ENCODE data around the gene HPCA.

HPCA gene

DNA sequence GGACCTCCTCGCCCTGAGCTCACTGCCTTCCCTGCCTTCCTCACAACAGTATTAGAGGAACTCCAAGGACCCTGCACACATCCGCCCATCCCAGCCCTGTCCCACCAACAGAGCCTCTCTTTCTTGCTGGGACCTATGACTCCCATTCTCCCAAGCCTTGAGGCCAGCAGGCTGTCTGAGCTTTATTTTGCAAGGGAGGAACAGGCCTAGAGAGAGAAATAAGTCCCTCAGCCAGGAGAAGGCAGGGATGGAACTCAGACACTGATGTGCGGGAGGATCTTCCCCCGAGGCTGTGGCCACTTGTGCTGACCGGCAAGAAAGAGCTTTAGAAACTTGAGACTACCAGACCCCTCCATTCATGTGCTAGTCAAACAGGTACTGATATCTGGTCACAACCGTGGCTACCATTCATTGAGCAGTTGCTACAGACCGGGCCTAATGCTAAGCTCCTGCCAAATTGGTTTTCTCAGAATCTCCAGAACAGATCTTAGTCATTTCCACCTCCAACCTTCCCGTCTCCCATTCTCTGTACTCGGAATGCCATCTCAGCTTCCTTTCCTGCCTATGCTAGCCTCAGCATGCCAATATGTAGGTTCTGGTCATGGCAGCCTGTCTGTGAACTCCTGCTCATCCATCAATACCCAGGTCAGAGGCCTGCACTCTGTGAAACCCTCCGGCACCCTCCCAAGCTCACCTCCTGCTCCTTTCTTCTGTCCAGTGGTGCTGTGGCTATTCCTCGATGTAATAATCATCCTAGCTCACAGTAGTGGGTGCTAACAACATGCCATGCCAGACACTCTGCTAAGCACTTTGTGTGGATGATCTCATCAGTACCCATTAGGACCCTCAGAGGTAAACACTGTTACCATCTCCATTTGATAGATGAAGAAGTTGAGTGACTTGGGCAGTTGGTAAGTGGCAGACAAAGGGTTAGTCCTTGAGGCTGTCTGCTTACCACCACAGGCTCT is 11.1 kb downstream of the HPCA start:
- no peak overlapping the region for H3K4me3 ChIP-seq (ENCODE audit: control insufficient read depth, low read depth, low read length)
- no peak for DNase-seq (ENCODE audit: low read depth)
- no peak for TF ChIP-seq CTCF (conservative IDR thresholded peaks at IDR 0.05; ENCODE audit: control insufficient read depth, insufficient read depth, low read depth, low read length)

DNA sequence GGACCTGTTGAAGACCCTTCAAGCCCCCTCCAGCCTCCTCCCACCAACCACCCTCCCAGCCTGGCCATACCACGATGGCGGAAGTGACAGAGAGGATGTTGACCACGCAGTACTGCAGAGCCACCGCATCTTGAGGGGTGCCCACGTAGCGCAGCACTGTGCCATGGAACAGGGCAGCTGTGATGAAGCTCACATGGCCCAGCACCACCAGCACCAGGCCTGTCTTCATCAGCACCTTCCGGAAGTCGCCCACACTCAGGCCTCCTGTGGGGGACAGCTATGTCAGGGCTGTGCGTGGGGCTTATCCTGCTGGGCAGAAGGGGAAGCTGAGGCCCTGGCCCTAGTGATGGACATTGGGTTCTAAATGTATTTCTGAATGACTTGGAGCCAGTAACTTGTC is 11.8 kb downstream of the HPCA start:
- no peak overlapping the region for H3K4me3 ChIP-seq (ENCODE audit: control insufficient read depth, low read depth, low read length)
- no peak for DNase-seq (ENCODE audit: low read depth)
- TF ChIP-seq CTCF (conservative IDR thresholded peaks at IDR 0.05; ENCODE audit: control insufficient read depth, insufficient read depth, low read depth, low read length): no peak

GRCh38 chr1:32898958-32899357 is 12.7 kb downstream of the HPCA start:
- H3K4me3 ChIP-seq (ENCODE audit: control insufficient read depth, low read depth, low read length): no peak overlapping the region
- no peak for TF ChIP-seq CTCF (conservative IDR thresholded peaks at IDR 0.05; ENCODE audit: control insufficient read depth, insufficient read depth, low read depth, low read length)
- DNase-seq (ENCODE audit: low read depth): no peak

GRCh38 chr1:32899586-32900296 is 13.4 kb downstream of the HPCA start:
- DNase-seq (ENCODE audit: low read depth): no peak
- H3K4me3 ChIP-seq (ENCODE audit: control insufficient read depth, low read depth, low read length): no peak overlapping the region
- TF ChIP-seq CTCF (conservative IDR thresholded peaks at IDR 0.05; ENCODE audit: control insufficient read depth, insufficient read depth, low read depth, low read length): no peak

- no peak for DNase-seq (ENCODE audit: low read depth)
- TF ChIP-seq CTCF (conservative IDR thresholded peaks at IDR 0.05; ENCODE audit: control insufficient read depth, insufficient read depth, low read depth, low read length): no peak
- H3K4me3 ChIP-seq (ENCODE audit: control insufficient read depth, low read depth, low read length): peak overlapping the region; percentile 65
These were observed 14.2 kb downstream of the HPCA start for GRCh38 chr1:32900371-32900955.

- TF ChIP-seq CTCF (conservative IDR thresholded peaks at IDR 0.05; ENCODE audit: control insufficient read depth, insufficient read depth, low read depth, low read length): no peak
- DNase-seq (ENCODE audit: low read depth): peak; percentile 18
- peak within 1 kb of the TSS; percentile 71 for H3K4me3 ChIP-seq (ENCODE audit: control insufficient read depth, low read depth, low read length)
These were observed 14.9 kb downstream of the HPCA start, which contains the start of gene TMEM54 for GRCh38 chr1:32900956-32901822. TMEM54 (minus strand) TSS chr1:32901389; CDS start chr1:32901238, 151 bp downstream.

All from fibroblast of mammary gland (primary cell).